HFF-Myc (cell line): ENCODE data around the gene KIF1A.

Experiments used
- DNase-seq: peaks from one replicate; pipeline ENCODE4 v3.0.0-alpha.2; 2011; ENCODE audit warnings: low read depth; ENCODE audit errors: extremely low read depth
- H3K4me3 ChIP-seq: replicated peaks from 2 replicates; pipeline ENCODE4 v1.5.1; 2011; ENCODE audit warnings: low read depth, mild to moderate bottlenecking, control low read depth, low read length
- TF ChIP-seq, protein P1 (sequence below): IDR thresholded peaks from 2 replicates; pipeline ENCODE4 v1.5.1; 2012; ENCODE audit warnings: mild to moderate bottlenecking, low read depth, low read length, control low read depth; ENCODE audit errors: missing control alignments

The KIF1A gene

DNA sequence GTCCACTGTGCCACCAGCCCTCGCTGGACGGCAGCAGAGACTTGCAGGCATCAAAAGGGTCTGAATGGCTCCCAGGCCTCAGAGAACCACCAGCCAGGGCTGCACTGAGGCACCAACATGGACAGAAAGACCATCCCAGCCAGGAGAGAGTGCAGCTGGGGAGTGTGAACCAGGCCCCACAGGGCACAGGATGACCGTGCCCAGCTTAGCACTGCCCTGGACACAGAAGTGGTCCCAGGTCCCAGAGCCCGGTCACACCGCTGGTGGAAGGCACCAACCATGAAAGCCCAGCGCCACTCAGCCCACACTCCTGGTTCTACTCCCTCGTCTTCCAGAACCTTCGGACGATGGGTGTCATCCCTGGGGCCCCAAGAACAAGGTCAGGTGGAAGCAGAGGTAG lies 107.9 kb downstream of the KIF1A start:
- H3K4me3 ChIP-seq = no peak overlapping the region
- TF ChIP-seq, protein P1, sequence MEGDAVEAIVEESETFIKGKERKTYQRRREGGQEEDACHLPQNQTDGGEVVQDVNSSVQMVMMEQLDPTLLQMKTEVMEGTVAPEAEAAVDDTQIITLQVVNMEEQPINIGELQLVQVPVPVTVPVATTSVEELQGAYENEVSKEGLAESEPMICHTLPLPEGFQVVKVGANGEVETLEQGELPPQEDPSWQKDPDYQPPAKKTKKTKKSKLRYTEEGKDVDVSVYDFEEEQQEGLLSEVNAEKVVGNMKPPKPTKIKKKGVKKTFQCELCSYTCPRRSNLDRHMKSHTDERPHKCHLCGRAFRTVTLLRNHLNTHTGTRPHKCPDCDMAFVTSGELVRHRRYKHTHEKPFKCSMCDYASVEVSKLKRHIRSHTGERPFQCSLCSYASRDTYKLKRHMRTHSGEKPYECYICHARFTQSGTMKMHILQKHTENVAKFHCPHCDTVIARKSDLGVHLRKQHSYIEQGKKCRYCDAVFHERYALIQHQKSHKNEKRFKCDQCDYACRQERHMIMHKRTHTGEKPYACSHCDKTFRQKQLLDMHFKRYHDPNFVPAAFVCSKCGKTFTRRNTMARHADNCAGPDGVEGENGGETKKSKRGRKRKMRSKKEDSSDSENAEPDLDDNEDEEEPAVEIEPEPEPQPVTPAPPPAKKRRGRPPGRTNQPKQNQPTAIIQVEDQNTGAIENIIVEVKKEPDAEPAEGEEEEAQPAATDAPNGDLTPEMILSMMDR = no peak
- DNase-seq = no peak

DNA sequence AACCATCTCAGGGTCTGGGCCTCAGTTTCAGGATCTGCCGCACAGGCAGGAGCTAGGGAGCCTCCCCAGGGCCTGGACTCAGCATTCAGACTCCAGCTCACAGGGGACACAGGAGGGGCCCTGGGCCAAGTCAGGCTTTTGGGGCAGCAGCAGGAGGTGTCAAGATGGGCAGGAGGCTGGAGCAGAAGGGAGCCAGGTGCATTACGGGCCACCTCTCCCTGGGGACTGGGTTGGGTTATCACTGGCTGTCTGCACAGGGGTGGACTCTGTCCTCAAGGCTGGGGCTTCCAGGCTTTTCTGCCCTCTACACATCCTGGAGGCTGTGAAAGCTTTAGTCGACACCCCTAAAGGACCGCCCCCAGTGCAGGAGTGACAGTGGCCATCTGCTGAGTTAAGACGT lies 108.3 kb downstream of the KIF1A start:
- no peak overlapping the region for H3K4me3 ChIP-seq
- TF ChIP-seq, protein P1 = no peak
- no peak for DNase-seq

DNA sequence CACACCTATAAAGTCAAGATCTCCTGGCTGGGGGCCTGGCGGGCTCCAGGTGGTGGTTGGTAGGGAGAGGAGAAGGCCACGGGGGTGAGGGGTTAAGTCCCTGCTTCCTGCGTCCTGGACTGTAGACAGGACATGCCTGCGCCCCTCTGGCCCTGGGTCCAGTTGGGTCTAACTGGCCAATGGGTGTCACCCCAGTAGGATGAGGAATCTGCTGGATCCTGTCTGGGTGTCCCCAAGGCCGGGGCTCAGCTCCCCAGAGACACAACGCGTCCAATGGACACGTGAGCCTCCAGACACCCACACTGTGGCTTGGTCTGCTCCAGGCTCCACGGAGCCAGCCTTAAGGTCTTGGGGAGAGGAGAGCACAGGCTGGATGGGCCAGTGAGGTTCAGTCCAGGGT lies 108.7 kb downstream of the KIF1A start:
- no peak for DNase-seq
- H3K4me3 ChIP-seq = no peak overlapping the region
- TF ChIP-seq, protein P1 = no peak

DNA sequence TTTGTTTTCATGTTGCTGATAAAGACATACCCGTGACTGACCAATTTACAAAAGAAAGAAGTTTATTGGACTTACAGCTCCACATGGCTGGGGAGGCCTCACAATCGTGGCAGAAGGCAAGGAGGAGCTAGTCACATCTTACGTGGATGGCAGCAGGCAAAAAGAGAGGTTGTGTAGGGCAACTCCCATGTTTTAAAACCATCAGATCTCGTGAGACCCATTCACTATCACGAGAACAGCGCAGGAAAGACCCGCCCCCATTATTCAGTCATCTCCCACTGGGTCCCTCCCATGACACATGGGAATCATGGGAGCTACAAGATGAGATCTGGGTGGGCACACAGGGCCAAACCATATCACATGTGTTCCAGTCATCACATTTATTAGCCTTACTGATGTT lies 111.6 kb downstream of the KIF1A start:
- no peak for DNase-seq
- H3K4me3 ChIP-seq = no peak overlapping the region
- TF ChIP-seq, protein P1 = no peak

DNA sequence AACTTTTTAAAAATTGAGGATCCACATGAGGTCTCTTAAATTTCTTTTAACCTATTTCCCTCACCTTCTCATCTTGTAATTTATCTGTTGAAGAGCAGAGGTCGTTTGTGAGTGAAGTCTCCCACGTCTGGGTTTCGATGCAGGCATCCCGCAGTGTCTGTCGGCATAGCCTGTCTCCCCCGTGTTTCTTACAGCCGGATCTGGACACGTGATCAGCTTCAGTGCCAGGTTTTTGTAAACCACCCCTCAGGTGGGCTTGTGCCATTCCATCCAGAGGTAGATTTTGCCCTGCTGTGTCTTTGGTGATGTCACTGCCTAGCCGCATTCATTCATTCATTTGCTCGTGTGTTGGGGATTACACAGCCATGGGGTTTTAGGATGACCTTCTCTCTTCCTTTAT lies 112.2 kb downstream of the KIF1A start:
- no peak overlapping the region for H3K4me3 ChIP-seq
- no peak for DNase-seq
- TF ChIP-seq, protein P1 = no peak

DNA sequence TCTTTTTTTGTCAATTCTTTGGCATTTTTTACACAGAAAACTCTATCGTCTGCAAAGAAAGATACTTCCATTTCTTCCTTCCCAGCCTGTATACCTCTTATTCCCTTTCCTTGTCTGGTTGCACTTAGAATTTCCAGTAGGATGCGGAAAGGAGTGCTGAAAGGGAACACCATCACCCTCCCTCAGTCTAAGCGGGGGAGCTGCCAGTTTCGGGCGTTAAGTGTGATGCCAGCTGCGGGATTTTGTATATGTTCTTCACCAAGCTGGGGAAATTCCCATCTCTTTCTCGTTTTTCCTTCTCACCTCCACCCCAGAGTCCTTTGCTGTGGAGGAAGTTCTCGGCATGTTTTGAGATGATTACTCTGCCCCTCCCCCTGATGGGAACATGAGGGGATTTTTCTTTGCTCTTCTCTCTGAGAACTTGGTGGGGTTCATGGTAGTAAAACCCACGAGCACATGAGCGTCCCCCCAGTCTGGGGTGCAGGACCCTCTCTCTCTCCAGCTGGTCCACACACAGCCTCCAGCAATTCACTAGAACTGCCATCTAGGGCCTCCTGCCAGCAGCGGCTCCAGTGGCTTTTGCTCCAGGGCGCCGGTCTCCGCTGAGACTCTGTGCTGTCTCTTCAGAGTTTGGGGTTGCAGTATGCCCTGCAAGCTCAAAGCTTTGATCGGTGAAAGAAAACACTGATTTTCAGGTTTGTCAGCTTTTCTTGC lies 112.8 kb downstream of the KIF1A start:
- H3K4me3 ChIP-seq = no peak overlapping the region
- no peak for DNase-seq
- TF ChIP-seq, protein P1 = no peak
